Trophoblast cell (in vitro differentiated cells and primary cell): ENCODE data around the gene TTC13.

Experiments
- DNase-seq, 2 donors: peaks; one replicate each; pipeline ENCODE4 v3.0.0-alpha.2; 2016
- H2AFZ ChIP-seq: 2 replicates; pipeline ENCODE4 v1.6.1; 2013; ENCODE audit warnings: low read length, moderate library complexity, mild to moderate bottlenecking; ENCODE audit not compliant: insufficient read depth, poor library complexity
- H2AK5ac ChIP-seq: 2 replicates; pipeline ENCODE4 v1.6.1; 2013; ENCODE audit warnings: mild to moderate bottlenecking, low read length
- H2BK120ac ChIP-seq: 2 replicates; pipeline ENCODE4 v1.6.1; 2013; ENCODE audit warnings: low read length, mild to moderate bottlenecking, moderate library complexity; ENCODE audit not compliant: insufficient read depth, poor library complexity
- H2BK12ac ChIP-seq: 2 replicates; pipeline ENCODE4 v1.6.1; 2013; ENCODE audit warnings: mild to moderate bottlenecking, low read length, moderate library complexity
- H2BK5ac ChIP-seq: 2 replicates; pipeline ENCODE4 v1.6.1; 2013; ENCODE audit warnings: low read length, low read depth, moderate library complexity, mild to moderate bottlenecking; ENCODE audit not compliant: poor library complexity
- H3K14ac ChIP-seq: 2 replicates; pipeline ENCODE4 v1.6.1; 2013; ENCODE audit warnings: mild to moderate bottlenecking, low read length
- H3K18ac ChIP-seq: 2 replicates; pipeline ENCODE4 v1.6.1; 2013; ENCODE audit warnings: mild to moderate bottlenecking, low read length
- H3K23ac ChIP-seq: 2 replicates; pipeline ENCODE4 v1.6.1; 2013; ENCODE audit warnings: low read length
- H3K27ac ChIP-seq: 2 replicates; pipeline ENCODE4 v1.5.1; 2013; ENCODE audit warnings: low read depth, mild to moderate bottlenecking, inconsistent platforms, low read length, moderate library complexity
- H3K27me3 ChIP-seq: 2 replicates; pipeline ENCODE4 v1.6.1; 2013; ENCODE audit warnings: inconsistent platforms, mild to moderate bottlenecking, low read length, moderate library complexity; ENCODE audit not compliant: insufficient read depth
- H3K36me3 ChIP-seq, 2 experiments: 1 replicate in 1 of 2; 2 replicates in 1 of 2; pipeline ENCODE4 v1.6.1; 2013; ENCODE audit warnings: low read length in 2 of 2, mild to moderate bottlenecking in 2 of 2, moderate library complexity in 1 of 2; ENCODE audit not compliant: insufficient read depth in 2 of 2, control insufficient read depth in 1 of 2
- H3K4ac ChIP-seq: 2 replicates; pipeline ENCODE4 v1.6.1; 2013; ENCODE audit warnings: low read depth, mild to moderate bottlenecking, low read length, moderate library complexity
- H3K4me1 ChIP-seq, 2 experiments: 1 replicate in 1 of 2; 2 replicates in 1 of 2; pipeline ENCODE4 v1.6.1; 2013; ENCODE audit warnings: low read length in 2 of 2, mild to moderate bottlenecking in 2 of 2, moderate library complexity in 1 of 2; ENCODE audit not compliant: insufficient read depth in 2 of 2, control insufficient read depth in 1 of 2
- H3K4me2 ChIP-seq: 2 replicates; pipeline ENCODE4 v1.6.1; 2013; ENCODE audit warnings: inconsistent platforms, mild to moderate bottlenecking, low read length, moderate library complexity
- H3K4me3 ChIP-seq: 2 replicates; pipeline ENCODE4 v1.5.1; 2013; ENCODE audit warnings: mild to moderate bottlenecking, low read depth, low read length, inconsistent platforms
- H3K79me1 ChIP-seq: one replicate; pipeline ENCODE4 v1.6.1; 2013; ENCODE audit warnings: low read length
- H3K79me2 ChIP-seq: 2 replicates; pipeline ENCODE4 v1.6.1; 2013; ENCODE audit warnings: low read length, mild to moderate bottlenecking; ENCODE audit not compliant: control insufficient read depth, insufficient read depth, poor library complexity
- H3K9ac ChIP-seq: 2 replicates; pipeline ENCODE4 v1.6.1; 2013; ENCODE audit warnings: mild to moderate bottlenecking, low read length
- H3K9me3 ChIP-seq: 2 replicates; pipeline ENCODE4 v1.6.1; 2013; ENCODE audit warnings: low read depth, mild to moderate bottlenecking, control low read depth, inconsistent platforms, low read length; ENCODE audit not compliant: insufficient read depth
- H4K12ac ChIP-seq: 2 replicates; pipeline ENCODE4 v1.6.1; 2013; ENCODE audit warnings: low read depth, mild to moderate bottlenecking, low read length, moderate library complexity
- H4K8ac ChIP-seq: 2 replicates; pipeline ENCODE4 v1.6.1; 2013; ENCODE audit warnings: low read depth, mild to moderate bottlenecking, low read length, moderate library complexity
- H4K91ac ChIP-seq: one replicate; pipeline ENCODE4 v1.6.1; 2013; ENCODE audit warnings: low read depth, mild to moderate bottlenecking, low read length, moderate library complexity
- WGBS: extraction: QIAGEN DNeasy Blood & Tissue Kit; methylation state at CpG from one replicate; pipeline ENCODE4 v1.1.7; 2013; ENCODE audit warnings: missing lambda C conversion rate; ENCODE audit not compliant: insufficient read length, insufficient coverage; ENCODE audit errors: extremely low coverage; 5-methylcytosine and 5-hydroxymethylcytosine counted together

Gene TTC13

GRCh38 chr1:230866171-230867070 lies 112.2 kb downstream of the TTC13 start:
- Histone ChIP-seq H2AFZ (no peak overlapping the region), H3K23ac (no peak overlapping the region), H4K12ac (no peak overlapping the region), H2BK5ac (no peak overlapping the region), H3K4me3 (no peak overlapping the region), H3K14ac (no peak overlapping the region), H4K8ac (no peak overlapping the region), H3K79me1 (peaks cover 20% of the 10 kb centered on the region), H3K36me3 (peaks cover 6 to 8% of the 10 kb centered on the region in 2 experiments), H3K9ac (peak overlapping the region; percentile 6), H3K9me3 (peaks cover 2% of the 10 kb centered on the region), H3K4me1 (peaks cover 27 to 36% of the 10 kb centered on the region in 2 experiments), H2AK5ac (no peak overlapping the region), H3K4ac (peak overlapping the region; percentile 89), H3K27ac (no peak overlapping the region), H3K79me2 (peaks cover 28% of the 10 kb centered on the region), H2BK12ac (no peak overlapping the region), H3K18ac (no peak overlapping the region), H4K91ac (no peak overlapping the region), H2BK120ac (no peak overlapping the region), H3K27me3 (no peaks in the 10 kb centered on the region), H3K4me2 (peak overlapping the region; percentile 83)
- no peak for DNase-seq
- no CpG with 5 or more reads among the region's 9 CpGs for WGBS

- no peak overlapping the region for H3K9ac ChIP-seq
These were observed 113.4 kb downstream of the TTC13 start for GRCh38 chr1:230865062-230865817.

GRCh38 chr1:230864441-230864840 lies 114.2 kb downstream of the TTC13 start:
- Histone ChIP-seq H4K8ac (no peak overlapping the region), H3K27ac (peak overlapping the region; percentile 56), H3K4me3 (no peak overlapping the region), H3K36me3 (peaks cover 7 to 10% of the 10 kb centered on the region in 2 experiments), H2BK12ac (no peak overlapping the region), H3K79me1 (peaks cover 21% of the 10 kb centered on the region), H2AK5ac (no peak overlapping the region), H3K4me2 (peak overlapping the region; percentile 33), H3K79me2 (peaks cover 28% of the 10 kb centered on the region), H3K9me3 (peaks cover 2% of the 10 kb centered on the region), H3K27me3 (no peaks in the 10 kb centered on the region), H3K9ac (no peak overlapping the region), H2BK120ac (no peak overlapping the region), H3K23ac (no peak overlapping the region), H2BK5ac (no peak overlapping the region), H2AFZ (no peak overlapping the region), H3K14ac (no peak overlapping the region), H3K4me1 (peaks cover 32 to 41% of the 10 kb centered on the region in 2 experiments), H4K91ac (no peak overlapping the region), H3K4ac (peak overlapping the region; percentile 32), H4K12ac (no peak overlapping the region), H3K18ac (peak overlapping the region; percentile 4)
- DNase-seq = no peak
- WGBS = no CpG with 5 or more reads among the region's 9 CpGs

More at GRCh38 chr1:230865062-230865817, 113.4 kb downstream of the TTC13 start:
- Histone ChIP-seq H3K27ac (peak overlapping the region; percentile 16), H2BK12ac (no peak overlapping the region), H2AFZ (no peak overlapping the region), H3K36me3 (peaks cover 7 to 10% of the 10 kb centered on the region in 2 experiments), H4K91ac (no peak overlapping the region), H2BK120ac (no peak overlapping the region), H4K12ac (no peak overlapping the region), H3K14ac (no peak overlapping the region), H3K27me3 (no peaks in the 10 kb centered on the region), H3K4ac (peak overlapping the region; percentile 54), H3K9me3 (peaks cover 2% of the 10 kb centered on the region), H2BK5ac (no peak overlapping the region), H3K18ac (no peak overlapping the region), H3K23ac (no peak overlapping the region), H3K79me1 (peaks cover 20% of the 10 kb centered on the region), H3K4me3 (no peak overlapping the region), H3K4me1 (peaks cover 31 to 40% of the 10 kb centered on the region in 2 experiments), H3K4me2 (no peak overlapping the region), H3K79me2 (peaks cover 28% of the 10 kb centered on the region), H4K8ac (no peak overlapping the region), H2AK5ac (no peak overlapping the region)
- no peak for DNase-seq
- no CpG with 5 or more reads among the region's 8 CpGs for WGBS

- Histone ChIP-seq H3K4me3 (no peak overlapping the region), H3K18ac (no peak overlapping the region), H4K8ac (no peak overlapping the region), H2AFZ (no peak overlapping the region), H3K79me1 (peaks cover 21% of the 10 kb centered on the region), H3K4ac (no peak overlapping the region), H2BK12ac (no peak overlapping the region), H3K9me3 (peaks cover 2% of the 10 kb centered on the region), H3K4me2 (peak overlapping the region; percentile 24), H3K9ac (no peak overlapping the region), H3K79me2 (peaks cover 27% of the 10 kb centered on the region), H3K27me3 (no peaks in the 10 kb centered on the region), H2BK5ac (no peak overlapping the region), H3K27ac (peak overlapping the region; percentile 31), H2BK120ac (no peak overlapping the region), H3K14ac (no peak overlapping the region), H3K36me3 (peaks cover 7 to 10% of the 10 kb centered on the region in 2 experiments), H2AK5ac (no peak overlapping the region), H3K4me1 (peaks cover 35 to 45% of the 10 kb centered on the region in 2 experiments), H3K23ac (no peak overlapping the region), H4K12ac (no peak overlapping the region), H4K91ac (no peak overlapping the region)
- WGBS = no CpG with 5 or more reads among the region's 6 CpGs
- DNase-seq = peak; percentile 75 to 85
These were observed 115.2 kb downstream of the TTC13 start for GRCh38 chr1:230863449-230863848.
